NCI-H2029 treated with DMSO at 0.1 percent for 48 hours (cell line): ENCODE data around the gene TMEM120A.

Source experiments
- DNase-seq: peaks from one replicate; lab custom pipeline; 2025; lab: John Stamatoyannopoulos, UW

TMEM120A gene

GRCh38 chr7:75980430-75981202 is 13.8 kb downstream of the TMEM120A start:
- no peak for DNase-seq

DNA sequence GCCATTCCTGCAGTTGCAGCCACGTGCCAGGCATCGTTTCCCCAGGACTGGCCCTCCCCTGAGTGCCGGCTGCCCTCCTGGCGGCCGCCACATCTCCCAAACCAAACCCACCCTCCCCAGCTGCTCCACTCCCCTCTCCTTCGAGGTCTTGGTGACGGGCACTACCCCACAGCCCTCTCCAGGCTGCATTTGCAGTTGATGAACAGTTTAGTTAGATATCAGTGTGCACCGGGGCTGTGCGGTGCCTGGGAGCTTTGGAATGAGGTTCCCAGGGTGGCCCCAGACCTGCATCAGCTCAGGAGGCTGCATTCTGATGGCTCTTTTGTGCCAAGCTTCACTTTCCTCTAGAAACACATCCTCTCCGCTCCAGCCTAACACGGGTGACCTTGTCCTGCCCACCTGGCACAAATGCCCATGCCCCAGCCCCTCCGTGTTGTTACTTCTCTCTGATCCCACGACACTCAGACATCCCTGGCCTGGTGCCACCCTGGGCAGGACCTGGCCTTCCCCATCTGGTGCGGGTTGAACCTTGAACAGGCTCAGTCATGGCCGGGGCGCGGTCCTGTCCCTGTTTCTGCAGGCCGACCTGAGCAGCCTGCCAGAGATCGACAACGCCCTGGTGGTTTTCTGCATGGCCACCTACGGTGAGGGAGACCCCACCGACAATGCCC is 14.5 kb downstream of the TMEM120A start:
- DNase-seq, result no peak

DNA sequence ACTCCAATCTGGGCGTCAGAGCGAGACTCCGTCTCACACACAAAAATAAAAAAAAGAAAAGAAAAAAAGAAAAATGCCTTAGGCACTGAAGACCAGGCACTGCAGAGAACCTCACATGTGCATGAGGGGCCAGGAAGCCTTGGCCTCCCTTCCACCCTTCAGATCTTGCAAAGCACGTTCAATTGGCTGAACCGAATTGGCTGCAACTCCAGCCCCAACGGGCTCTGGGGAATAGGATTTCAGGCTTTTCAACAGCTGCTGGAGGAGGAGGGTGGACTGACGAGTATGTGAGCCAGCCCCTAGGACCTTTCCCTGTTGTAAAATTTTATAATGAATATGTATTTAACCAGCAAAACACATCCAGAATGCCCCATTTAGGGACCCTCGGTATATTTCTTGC is 16.7 kb downstream of the TMEM120A start:
- DNase-seq, result no peak

- DNase-seq, result no peak
Measured at GRCh38 chr7:75971961-75972763, 22.2 kb downstream of the TMEM120A start.

DNA sequence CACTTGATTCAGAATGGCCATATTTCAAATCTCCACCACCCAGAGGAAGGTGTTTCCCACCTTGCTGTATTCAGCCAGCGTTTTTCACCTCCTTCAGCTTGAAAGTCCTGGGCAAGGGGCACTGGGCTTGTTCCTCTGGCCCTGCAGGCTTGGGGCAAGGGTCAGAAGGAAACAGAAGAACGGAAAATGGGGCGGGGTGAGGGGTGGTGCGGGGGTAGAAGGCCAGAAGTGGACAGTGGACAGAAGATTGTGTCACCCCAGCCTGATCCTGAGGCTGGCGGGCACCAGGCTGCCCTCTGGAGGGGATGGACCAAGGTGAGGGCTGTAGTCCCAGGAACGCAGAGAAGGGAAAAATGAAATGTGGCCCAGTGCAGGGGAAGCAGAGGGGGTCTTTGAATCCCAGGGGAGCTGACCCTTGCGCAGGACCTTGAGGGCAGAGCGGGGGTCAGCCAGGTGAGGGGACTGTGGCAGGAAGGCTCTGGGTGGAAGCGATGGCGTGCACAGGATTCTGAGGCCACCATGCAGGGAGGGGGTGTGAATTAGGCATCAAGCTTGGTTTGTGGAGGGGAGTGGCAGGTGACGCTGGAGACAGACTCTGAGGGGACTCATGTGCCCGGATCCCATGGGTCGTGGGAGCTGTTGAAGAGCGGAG is 23.0 kb downstream of the TMEM120A start:
- no peak for DNase-seq

- DNase-seq, result no peak
Measured at GRCh38 chr7:75969704-75970498, 24.5 kb downstream of the TMEM120A start.

GRCh38 chr7:75969182-75969581 is 25.2 kb downstream of the TMEM120A start:
- no peak for DNase-seq

DNA sequence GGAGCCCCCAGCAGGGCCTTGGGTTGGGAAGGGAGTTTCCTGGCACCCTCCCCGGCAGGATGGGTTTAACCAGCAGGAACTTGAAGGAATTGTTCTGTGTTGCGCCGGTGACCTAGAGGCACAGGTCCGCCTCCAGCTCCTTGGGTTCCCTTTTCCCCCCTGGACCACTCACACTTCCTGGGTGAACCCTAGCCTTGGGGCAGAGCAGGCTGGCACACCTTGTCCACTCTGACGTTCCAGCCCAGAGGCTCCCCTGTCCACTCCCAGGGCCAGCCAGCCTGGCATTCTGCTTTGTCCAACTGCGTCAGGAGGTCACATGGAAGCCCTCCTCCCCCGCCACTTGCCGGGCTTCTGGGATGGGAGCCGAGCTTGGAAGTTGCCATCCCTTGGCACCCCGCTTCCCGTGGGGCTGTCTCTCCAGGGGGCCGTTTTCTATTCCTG is 25.8 kb downstream of the TMEM120A start:
- no peak for DNase-seq

- DNase-seq, result no peak
Measured at GRCh38 chr7:75968012-75968411, 26.4 kb downstream of the TMEM120A start.

DNA sequence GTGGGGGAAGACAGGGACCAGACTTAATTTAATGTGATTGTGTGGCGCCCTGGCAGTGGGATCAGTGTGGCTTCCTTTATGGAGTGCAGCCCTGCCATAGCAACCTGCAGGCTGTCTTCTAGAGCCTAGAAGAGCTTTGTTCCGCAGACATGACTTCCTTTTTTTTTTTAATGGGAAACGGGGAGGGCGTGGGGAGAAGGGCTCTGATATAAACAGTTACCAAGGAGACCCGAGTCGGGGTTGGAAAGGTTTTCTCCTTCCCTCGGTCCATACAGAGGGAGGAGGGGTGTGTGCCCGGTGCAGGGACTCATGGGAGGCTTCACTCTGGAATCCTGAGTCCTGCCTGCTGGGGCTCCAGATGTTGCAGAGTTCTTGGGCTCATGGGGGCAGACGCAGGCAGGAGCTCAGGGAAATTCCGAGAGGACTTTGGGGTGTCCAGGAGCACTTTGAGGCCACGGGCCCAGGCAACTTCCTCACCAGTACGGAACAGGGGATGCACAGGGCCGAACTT is 26.9 kb downstream of the TMEM120A start:
- peak; percentile 33 for DNase-seq

DNA sequence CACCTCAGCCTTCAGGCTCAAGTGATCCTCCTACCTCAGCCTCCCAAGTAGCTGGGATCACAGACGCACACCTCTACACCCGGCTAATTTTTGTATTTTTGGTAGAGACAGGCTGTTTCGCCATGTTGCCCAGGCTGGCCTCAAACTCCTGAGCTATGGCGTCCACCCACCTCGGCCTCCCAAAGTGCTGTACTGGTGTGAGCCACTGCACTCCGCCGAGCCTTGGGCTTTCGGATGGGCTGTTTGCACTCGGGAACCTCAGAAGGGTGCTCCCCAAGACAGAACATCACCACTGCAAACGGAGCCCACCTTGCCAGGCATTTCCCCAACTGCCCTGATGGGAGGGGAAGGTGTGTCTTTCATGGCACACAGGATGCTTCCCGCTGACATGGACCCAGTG is 27.3 kb downstream of the TMEM120A start:
- no peak for DNase-seq

DNA sequence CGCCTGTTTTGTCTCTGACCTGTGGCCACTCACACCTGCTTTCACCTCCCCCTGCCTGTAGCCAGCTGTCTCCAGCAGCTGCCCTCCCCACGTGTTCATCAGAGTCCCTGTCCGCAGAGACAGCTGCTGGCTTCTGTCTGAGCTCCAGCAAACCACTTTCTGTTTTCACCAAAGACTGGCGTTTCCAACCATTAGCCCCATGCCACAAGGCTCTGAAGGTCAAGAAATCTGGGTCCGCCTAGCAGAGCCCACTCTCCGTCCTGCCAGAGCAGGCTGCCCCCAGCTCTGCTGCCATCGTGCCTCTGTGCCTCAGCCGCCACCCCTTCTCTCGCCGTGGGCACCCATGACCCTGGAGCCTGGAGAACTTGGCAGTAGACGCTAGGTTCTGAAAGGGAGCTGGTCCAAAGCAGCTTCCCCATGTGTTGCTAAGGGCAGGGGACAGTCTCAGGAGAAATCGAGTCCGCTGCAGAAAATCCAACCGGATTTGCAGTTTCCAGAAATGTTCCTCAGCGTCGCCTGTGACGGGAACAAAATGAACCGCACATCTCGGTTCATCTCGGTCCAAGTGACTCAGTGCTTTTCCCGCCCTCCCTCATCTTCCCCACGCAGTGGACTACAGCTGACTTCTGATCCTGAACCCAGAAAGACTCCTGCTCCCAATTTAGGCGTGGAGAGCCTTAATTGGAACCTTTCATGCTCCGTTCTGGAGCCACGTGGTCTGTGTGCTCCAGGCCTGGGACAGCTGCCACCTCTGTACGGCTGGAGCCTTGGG is 28.0 kb downstream of the TMEM120A start:
- peak; percentile 22 for DNase-seq

- DNase-seq, result no peak
Measured at GRCh38 chr7:75965617-75966016, 28.8 kb downstream of the TMEM120A start.

DNA sequence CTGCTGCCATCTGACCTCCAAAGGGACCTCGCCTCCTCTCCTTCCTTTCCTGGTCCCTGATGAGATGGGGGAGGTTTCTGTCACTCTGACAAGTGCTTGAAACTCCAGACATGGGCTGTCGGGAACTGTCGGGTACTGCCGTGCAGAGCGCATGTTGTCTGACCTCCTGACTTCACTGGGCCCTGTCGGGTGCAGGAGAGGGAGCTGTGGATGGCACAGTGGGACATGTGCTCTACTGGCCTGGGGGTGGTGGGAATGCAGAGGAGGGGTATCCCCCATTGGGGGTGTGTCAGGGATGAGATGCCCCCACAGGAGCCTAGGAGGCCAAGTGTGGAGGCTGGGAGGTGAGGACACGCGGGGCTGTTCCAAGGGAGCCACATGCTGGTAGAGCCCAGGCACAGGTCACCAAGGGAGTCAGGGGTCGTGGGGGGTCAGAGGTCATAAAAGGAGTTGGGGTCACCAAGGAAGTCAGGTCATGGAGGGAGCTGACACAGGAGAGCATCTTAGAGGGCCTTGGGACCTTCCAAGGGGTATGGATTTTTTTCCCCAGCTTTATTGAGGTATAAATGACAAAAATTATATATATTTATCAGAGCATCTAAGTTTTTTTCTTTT is 30.9 kb downstream of the TMEM120A start:
- no peak for DNase-seq

- DNase-seq, result no peak
Measured at GRCh38 chr7:75962607-75963380, 31.6 kb downstream of the TMEM120A start.

GRCh38 chr7:75961218-75961617 is 33.2 kb downstream of the TMEM120A start:
- no peak for DNase-seq

- no peak for DNase-seq
Measured at GRCh38 chr7:75960372-75960771, 34.0 kb downstream of the TMEM120A start.

- DNase-seq, result no peak
Measured at GRCh38 chr7:75958802-75959543, 35.4 kb downstream of the TMEM120A start.
